Neuronal stem cell (in vitro differentiated cells): ENCODE measurements around the gene KRT71.
A peak's percentile ranks its signal among the peaks of the same experiment; 100 is the strongest.
"Not testable (repeated sequence)": the region's sequence is repeated elsewhere in the genome, so short reads cannot be mapped to it uniquely, and the experiment has no call there.

ENCODE experiments used
- DNase-seq: peaks from one replicate; pipeline ENCODE4 v3.0.0-alpha.2; 2013; ENCODE audit warnings: low spot score
- H2AFZ ChIP-seq: one replicate; pipeline ENCODE4 v1.6.1; 2013; ENCODE audit warnings: mild to moderate bottlenecking, low read length, inconsistent platforms
- H2AK5ac ChIP-seq: 2 replicates; pipeline ENCODE4 v1.6.1; 2013; ENCODE audit warnings: low read depth, mild to moderate bottlenecking, inconsistent platforms, low read length, moderate library complexity, mixed read lengths
- H2BK120ac ChIP-seq: 2 replicates; pipeline ENCODE4 v1.6.1; 2013; ENCODE audit warnings: low read depth, mild to moderate bottlenecking, inconsistent platforms, low read length, moderate library complexity, mixed read lengths
- H2BK12ac ChIP-seq: one replicate; pipeline ENCODE4 v1.6.1; 2013; ENCODE audit warnings: low read length, inconsistent platforms
- H2BK15ac ChIP-seq: 2 replicates; pipeline ENCODE4 v1.6.1; 2013; ENCODE audit warnings: mild to moderate bottlenecking, low read length, inconsistent platforms, mixed read lengths
- H2BK5ac ChIP-seq: one replicate; pipeline ENCODE4 v1.6.1; 2013; ENCODE audit warnings: inconsistent platforms, mild to moderate bottlenecking, low read length, moderate library complexity
- H3K14ac ChIP-seq: one replicate; pipeline ENCODE4 v1.6.1; 2013; ENCODE audit warnings: low read length, inconsistent platforms
- H3K18ac ChIP-seq: 2 replicates; pipeline ENCODE4 v1.6.1; 2013; ENCODE audit warnings: low read length, inconsistent platforms
- H3K23ac ChIP-seq: 2 replicates; pipeline ENCODE4 v1.6.1; 2013; ENCODE audit warnings: low read depth, mild to moderate bottlenecking, mixed read lengths, low read length, inconsistent platforms; ENCODE audit not compliant: poor library complexity
- H3K27ac ChIP-seq: replicated peaks from 3 replicates; pipeline ENCODE4 v1.5.1; 2013; ENCODE audit warnings: low read length, inconsistent platforms
- H3K27me3 ChIP-seq, 3 experiments: 2 replicates each; pipeline ENCODE4 v1.6.1; 2013; ENCODE audit warnings: low read length in 3 of 3, mild to moderate bottlenecking in 2 of 3, inconsistent platforms in 1 of 3, low read depth in 1 of 3, mixed read lengths in 1 of 3, moderate library complexity in 1 of 3; ENCODE audit not compliant: control insufficient read depth in 3 of 3, insufficient read depth in 3 of 3
- H3K36me3 ChIP-seq, 2 donors: replicated peaks in 1 of 2; 2 replicates each; pipeline ENCODE4 v1.6.1; 2013; ENCODE audit warnings: low read length in 2 of 2; ENCODE audit not compliant: control insufficient read depth in 2 of 2, insufficient read depth in 2 of 2
- H3K4ac ChIP-seq: 2 replicates; pipeline ENCODE4 v1.6.1; 2013; ENCODE audit warnings: inconsistent platforms, mild to moderate bottlenecking, low read length, moderate library complexity
- H3K4me1 ChIP-seq, 2 donors: 1 replicate in 1 of 2; 2 replicates in 1 of 2; pipeline ENCODE4 v1.6.1; 2013; ENCODE audit warnings: low read length in 2 of 2, low read depth in 1 of 2; ENCODE audit not compliant: control insufficient read depth in 2 of 2, insufficient read depth in 1 of 2
- H3K4me2 ChIP-seq: one replicate; pipeline ENCODE4 v1.6.1; 2013; ENCODE audit warnings: mild to moderate bottlenecking, low read length, inconsistent platforms; ENCODE audit not compliant: insufficient read depth, poor library complexity, severe bottlenecking
- H3K4me3 ChIP-seq, 2 donors: 2 replicates each; pipeline ENCODE4 v1.5.1; 2013; ENCODE audit warnings: low read length in 2 of 2, mild to moderate bottlenecking in 2 of 2, inconsistent platforms in 1 of 2, moderate library complexity in 1 of 2
- H3K79me1 ChIP-seq: one replicate; pipeline ENCODE4 v1.6.1; 2013; ENCODE audit warnings: low read depth, mild to moderate bottlenecking, inconsistent platforms, low read length, moderate library complexity
- H3K9ac ChIP-seq: one replicate; pipeline ENCODE4 v1.6.1; 2013; ENCODE audit warnings: mild to moderate bottlenecking, low read depth, low read length, inconsistent platforms; ENCODE audit not compliant: poor library complexity
- H3K9me3 ChIP-seq, 2 donors: replicated peaks in 1 of 2; 2 replicates each; pipeline versions ENCODE3 to v1.6.1; 2013; ENCODE audit warnings: low read length in 2 of 2, mild to moderate bottlenecking in 2 of 2, inconsistent platforms in 1 of 2, low read depth in 1 of 2, mixed read lengths in 1 of 2, moderate library complexity in 1 of 2; ENCODE audit not compliant: control insufficient read depth in 2 of 2, insufficient read depth in 1 of 2
- H4K8ac ChIP-seq: one replicate; pipeline ENCODE4 v1.6.1; 2013; ENCODE audit warnings: low read depth, mild to moderate bottlenecking, inconsistent platforms, low read length, moderate library complexity
- H4K91ac ChIP-seq: one replicate; pipeline ENCODE4 v1.6.1; 2013; ENCODE audit warnings: low read length, low read depth, mild to moderate bottlenecking, inconsistent platforms; ENCODE audit not compliant: poor library complexity
- WGBS, 2 donors: extraction: QIAGEN DNeasy Blood & Tissue Kit; methylation state at CpG; one replicate each; pipeline ENCODE4 v1.1.7; 2013; ENCODE audit warnings: missing lambda C conversion rate in 2 of 2, mixed read lengths in 1 of 2; ENCODE audit not compliant: insufficient read length in 2 of 2, insufficient replicate concordance in 1 of 2; ENCODE audit errors: extremely low coverage in 2 of 2; 5-methylcytosine and 5-hydroxymethylcytosine counted together

Gene KRT71

GRCh38 chr12:52600475-52600874 is 47.5 kb upstream of the KRT71 start:
- Histone ChIP-seq H2BK15ac (no peak overlapping the region), H3K36me3 (no peaks in the 10 kb centered on the region), H2BK120ac (no peak overlapping the region), H2AK5ac (no peak overlapping the region), H2AFZ (no peak overlapping the region), H3K79me1 (no peaks in the 10 kb centered on the region), H3K27ac (no peak overlapping the region), H3K9ac (no peak overlapping the region), H3K4me2 (no peak overlapping the region), H4K91ac (no peak overlapping the region), H4K8ac (no peak overlapping the region), H3K4ac (no peak overlapping the region), H3K9me3 (no peaks in the 10 kb centered on the region), H3K4me1 (no peaks in the 10 kb centered on the region), H3K4me3 (no peak overlapping the region), H2BK5ac (no peak overlapping the region), H3K27me3 (no peaks in the 10 kb centered on the region), H2BK12ac (no peak overlapping the region), H3K23ac (no peak overlapping the region), H3K18ac (no peak overlapping the region), H3K14ac (no peak overlapping the region)
- no peak for DNase-seq
- WGBS, 2 donors = no CpG with 5 or more reads among the region's 12 CpGs

- no peak overlapping the region for H3K14ac ChIP-seq
- H3K27me3 ChIP-seq = no peaks in the 10 kb centered on the region
- DNase-seq = no peak
Observed at GRCh38 chr12:52600071-52600470, 47.1 kb upstream of the KRT71 start.

GRCh38 chr12:52598966-52599365 is 46.0 kb upstream of the KRT71 start:
- peak overlapping the region; percentile 21 for H3K14ac ChIP-seq
- no peak overlapping the region for H4K8ac ChIP-seq
- no peak overlapping the region for H2BK15ac ChIP-seq
- peak overlapping the region; percentile 14 for H2AK5ac ChIP-seq
- no peak overlapping the region for H2BK12ac ChIP-seq
- H4K91ac ChIP-seq = no peak overlapping the region
- no peak overlapping the region for H3K23ac ChIP-seq
- H3K9me3 ChIP-seq = no peaks in the 10 kb centered on the region
- H3K4me1 ChIP-seq = no peaks in the 10 kb centered on the region
- no peak overlapping the region for H2AFZ ChIP-seq
- no peak overlapping the region for H2BK5ac ChIP-seq
- H3K36me3 ChIP-seq = no peaks in the 10 kb centered on the region
- no peak overlapping the region for H3K4me2 ChIP-seq
- no peak overlapping the region for H3K18ac ChIP-seq
- no peaks in the 10 kb centered on the region for H3K79me1 ChIP-seq
- WGBS, 2 donors = no CpG with 5 or more reads among the region's 5 CpGs
- no peak overlapping the region for H3K9ac ChIP-seq
- H2BK120ac ChIP-seq = no peak overlapping the region
- no peak overlapping the region for H3K4me3 ChIP-seq
- DNase-seq = no peak
- H3K4ac ChIP-seq = no peak overlapping the region
- H3K27ac ChIP-seq = no peak overlapping the region
- H3K27me3 ChIP-seq = no peaks in the 10 kb centered on the region

More at GRCh38 chr12:52600071-52600470, 47.1 kb upstream of the KRT71 start:
- Histone ChIP-seq H2BK5ac (no peak overlapping the region), H2BK15ac (no peak overlapping the region), H4K8ac (no peak overlapping the region), H2BK12ac (no peak overlapping the region), H3K9me3 (no peaks in the 10 kb centered on the region), H3K4me3 (no peak overlapping the region), H3K9ac (no peak overlapping the region), H4K91ac (no peak overlapping the region), H3K36me3 (no peaks in the 10 kb centered on the region), H2AFZ (no peak overlapping the region), H3K79me1 (no peaks in the 10 kb centered on the region), H2BK120ac (no peak overlapping the region), H2AK5ac (no peak overlapping the region), H3K23ac (no peak overlapping the region), H3K4me1 (no peaks in the 10 kb centered on the region), H3K4ac (no peak overlapping the region), H3K4me2 (no peak overlapping the region), H3K18ac (no peak overlapping the region), H3K27ac (no peak overlapping the region)
- no CpG with 5 or more reads among the region's 2 CpGs for WGBS, 2 donors

- H3K27ac ChIP-seq, H3K4me2 ChIP-seq, H3K4ac ChIP-seq, H3K9ac ChIP-seq, H3K9me3 ChIP-seq, H3K4me1 ChIP-seq, H3K18ac ChIP-seq, H2AFZ ChIP-seq, H3K14ac ChIP-seq, H3K23ac ChIP-seq, H4K91ac ChIP-seq, H2BK5ac ChIP-seq, H3K4me3 ChIP-seq, H3K36me3 ChIP-seq, H2BK15ac ChIP-seq, H3K27me3 ChIP-seq, H2BK120ac ChIP-seq, H3K79me1 ChIP-seq, DNase-seq, H4K8ac ChIP-seq, H2BK12ac ChIP-seq, H2AK5ac ChIP-seq: not testable (repeated sequence)
- WGBS, 2 donors = no CpG with 5 or more reads among the region's 4 CpGs
Observed at GRCh38 chr12:52594237-52594636, 41.3 kb upstream of the KRT71 start.
